ENCODE measurements around the gene C3.

GRCh38 chr19:6721138-6721474, 656 bp upstream of the C3 start:
- TF ChIP-seq CTCF (conservative IDR thresholded peaks at IDR 0.05; ENCODE audit: low read depth in 2 of 2) = no peak
- no peak for TF ChIP-seq REST (IDR thresholded peaks at IDR 0.05; ENCODE audit: unreplicated experiment)
- no peak for TF ChIP-seq POLR2AphosphoS5 (IDR thresholded peaks at IDR 0.05; ENCODE audit: low read depth)
- no peak for TF ChIP-seq EZH2 (IDR thresholded peaks at IDR 0.05; ENCODE audit: low read depth, unreplicated experiment)
- no peak for TF ChIP-seq ZNF331 (CRISPR knock-in tag; IDR thresholded peaks at IDR 0.05; ENCODE audit: low read depth)

Data from GM23338 (cell line).